Astrocyte (in vitro differentiated cells and primary cell): Measurements from ENCODE around the gene CBFB. TPM values are rescaled to one million over a fixed set of nuclear protein-coding genes. Genes with fewer than 3 reads are reported as not detected.

Experiments used
- DNase-seq: peaks from one replicate; pipeline ENCODE4 v3.0.0-alpha.2; 2010; ENCODE audit warnings: low read depth
- FAIRE-seq: peaks from 2 replicates; lab custom pipeline; 2011; peaks lifted over from hg19 to GRCh38; lab: Jason Lieb, UNC
- H2AFZ ChIP-seq: 2 replicates; pipeline ENCODE4 v1.6.0; 2012; ENCODE audit warnings: low read depth, low read length, inconsistent platforms
- H3K27ac ChIP-seq: 2 replicates; pipeline ENCODE4 v1.5.1; 2011; ENCODE audit warnings: low read depth, low read length, inconsistent platforms
- H3K27me3 ChIP-seq: 2 replicates; pipeline ENCODE4 v1.6.0; 2011; ENCODE audit warnings: low read length, inconsistent platforms; ENCODE audit not compliant: insufficient read depth
- H3K36me3 ChIP-seq: 2 replicates; pipeline ENCODE4 v1.5.1; 2011; ENCODE audit warnings: low read length, inconsistent platforms; ENCODE audit not compliant: insufficient read depth
- H3K4me1 ChIP-seq: 2 replicates; pipeline ENCODE4 v1.5.1; 2011; ENCODE audit warnings: low read length, inconsistent platforms; ENCODE audit not compliant: insufficient read depth
- H3K4me2 ChIP-seq: 2 replicates; pipeline ENCODE4 v1.6.0; 2012; ENCODE audit warnings: low read length, inconsistent platforms
- H3K4me3 ChIP-seq: 2 replicates; pipeline ENCODE4 v1.5.1; 2011; ENCODE audit warnings: low read depth, mild to moderate bottlenecking, low read length, inconsistent platforms; ENCODE audit not compliant: insufficient read depth
- H3K79me2 ChIP-seq: 2 replicates; pipeline ENCODE4 v1.6.0; 2012; ENCODE audit warnings: mild to moderate bottlenecking, low read length, inconsistent platforms; ENCODE audit not compliant: insufficient read depth
- H3K9ac ChIP-seq: 2 replicates; pipeline ENCODE4 v1.6.0; 2012; ENCODE audit warnings: mild to moderate bottlenecking, low read length, inconsistent platforms
- H3K9me3 ChIP-seq: 2 replicates; pipeline ENCODE4 v1.5.1; 2012; ENCODE audit warnings: low read depth, mild to moderate bottlenecking, low read length, inconsistent platforms; ENCODE audit not compliant: insufficient read depth
- H4K20me1 ChIP-seq: 2 replicates; pipeline ENCODE4 v1.6.0; 2012; ENCODE audit warnings: low read length, inconsistent platforms; ENCODE audit not compliant: insufficient read depth
- H3K27ac Mint-ChIP-seq: one replicate; pipeline ENCODE4 v1.8.0; 2021; ENCODE audit warnings: mild to moderate bottlenecking, mixed read lengths; ENCODE audit not compliant: unreplicated experiment
- H3K27me3 Mint-ChIP-seq: one replicate; pipeline ENCODE4 v1.8.0; 2021; ENCODE audit warnings: low read depth, mixed read lengths; ENCODE audit not compliant: unreplicated experiment
- H3K36me3 Mint-ChIP-seq: one replicate; pipeline ENCODE4 v1.8.0; 2021; ENCODE audit warnings: low read depth, mixed read lengths; ENCODE audit not compliant: unreplicated experiment
- H3K4me1 Mint-ChIP-seq: one replicate; pipeline ENCODE4 v1.8.0; 2021; ENCODE audit warnings: low read depth, mixed read lengths; ENCODE audit not compliant: unreplicated experiment
- H3K4me3 Mint-ChIP-seq: one replicate; pipeline ENCODE4 v1.8.0; 2021; ENCODE audit warnings: mild to moderate bottlenecking, moderate library complexity, mixed read lengths; ENCODE audit not compliant: unreplicated experiment
- H3K9me3 Mint-ChIP-seq: one replicate; pipeline ENCODE4 v1.8.0; 2021; ENCODE audit warnings: mild to moderate bottlenecking, mixed read lengths; ENCODE audit not compliant: unreplicated experiment
- EZH2 ChIP-seq: IDR thresholded peaks from 2 replicates; pipeline ENCODE4 v1.6.1; 2012; ENCODE audit warnings: mild to moderate bottlenecking, low read length, inconsistent platforms; ENCODE audit not compliant: insufficient read depth
- total RNA-seq: library from RNA; stranded (reverse); gene quantifications from 2 replicates; pipeline ENCODE4 v1.2.1, GENCODE V29; 2021
- TF ChIP-seq, protein P1 (sequence below): IDR thresholded peaks from 2 replicates; pipeline ENCODE4 v1.5.1; 2011; ENCODE audit warnings: low read depth, mild to moderate bottlenecking, inconsistent platforms, low read length, moderate library complexity; ENCODE audit not compliant: insufficient read depth

The CBFB gene
- total RNA-seq, 1 donor from 2014 or later: 104 TPM

DNA sequence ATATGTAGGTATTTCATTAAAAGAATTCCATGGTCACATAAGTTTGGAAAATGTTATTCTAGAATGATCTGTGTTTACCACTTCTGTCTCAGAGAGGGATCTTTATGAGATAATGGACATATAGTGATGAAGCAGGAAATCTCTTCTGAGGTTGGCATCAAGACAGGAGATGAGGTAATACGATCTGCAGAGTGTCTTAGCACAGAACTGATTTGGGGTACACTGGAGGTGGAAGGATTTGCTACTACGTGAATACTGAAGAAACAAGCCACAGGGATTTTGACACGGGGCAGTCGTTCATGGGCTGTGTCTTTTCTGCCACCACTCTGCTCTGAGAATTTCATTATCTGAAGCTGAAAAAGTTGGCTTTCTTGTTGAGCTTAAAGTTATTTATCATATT lies 5.5 kb downstream of the CBFB start:
- H3K4me1 Mint-ChIP-seq: peaks cover 14% of the 10 kb centered on the region
- peaks cover 17% of the 10 kb centered on the region for H3K36me3 ChIP-seq

DNA sequence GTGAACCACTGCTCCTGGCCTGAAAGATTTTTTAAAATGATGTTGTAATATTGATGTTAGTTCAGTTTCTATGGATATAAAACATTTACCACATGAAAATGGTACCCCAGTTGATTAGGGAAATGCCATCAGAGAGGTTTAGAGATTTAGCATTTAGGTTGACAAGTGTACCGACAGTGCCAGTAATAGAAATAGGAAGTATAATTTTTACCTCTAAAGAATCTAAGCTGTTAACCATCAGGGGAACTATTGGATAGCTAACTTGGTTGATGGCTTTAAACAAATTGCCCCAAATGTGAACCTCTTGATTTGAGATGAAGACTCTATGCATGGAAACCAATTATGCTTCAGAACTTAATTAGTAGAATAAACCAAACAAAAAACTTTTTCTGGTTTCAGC lies 6.4 kb downstream of the CBFB start:
- no peak overlapping the region for H2AFZ ChIP-seq
- peaks cover 70% of the 10 kb centered on the region for H4K20me1 ChIP-seq
- Mint-ChIP-seq H3K36me3 (peaks cover 6% of the 10 kb centered on the region), H3K4me1 (peaks cover 14% of the 10 kb centered on the region), H3K9me3 (no peaks in the 10 kb centered on the region), H3K27me3 (no peaks in the 10 kb centered on the region), H3K27ac (no peak overlapping the region), H3K4me3 (no peak overlapping the region)
- DNase-seq (no peak), FAIRE-seq (no peak)
- no peak overlapping the region for H3K9ac ChIP-seq
- H3K36me3 ChIP-seq: peaks cover 23% of the 10 kb centered on the region
- H3K4me1 ChIP-seq: peaks cover 16% of the 10 kb centered on the region
- no peaks in the 10 kb centered on the region for H3K9me3 ChIP-seq
- no peak overlapping the region for H3K27ac ChIP-seq
- no peak overlapping the region for H3K4me2 ChIP-seq
- H3K27me3 ChIP-seq: no peaks in the 10 kb centered on the region
- no peak overlapping the region for H3K4me3 ChIP-seq
- peaks cover 99% of the 10 kb centered on the region for H3K79me2 ChIP-seq
- TF ChIP-seq, protein P1, sequence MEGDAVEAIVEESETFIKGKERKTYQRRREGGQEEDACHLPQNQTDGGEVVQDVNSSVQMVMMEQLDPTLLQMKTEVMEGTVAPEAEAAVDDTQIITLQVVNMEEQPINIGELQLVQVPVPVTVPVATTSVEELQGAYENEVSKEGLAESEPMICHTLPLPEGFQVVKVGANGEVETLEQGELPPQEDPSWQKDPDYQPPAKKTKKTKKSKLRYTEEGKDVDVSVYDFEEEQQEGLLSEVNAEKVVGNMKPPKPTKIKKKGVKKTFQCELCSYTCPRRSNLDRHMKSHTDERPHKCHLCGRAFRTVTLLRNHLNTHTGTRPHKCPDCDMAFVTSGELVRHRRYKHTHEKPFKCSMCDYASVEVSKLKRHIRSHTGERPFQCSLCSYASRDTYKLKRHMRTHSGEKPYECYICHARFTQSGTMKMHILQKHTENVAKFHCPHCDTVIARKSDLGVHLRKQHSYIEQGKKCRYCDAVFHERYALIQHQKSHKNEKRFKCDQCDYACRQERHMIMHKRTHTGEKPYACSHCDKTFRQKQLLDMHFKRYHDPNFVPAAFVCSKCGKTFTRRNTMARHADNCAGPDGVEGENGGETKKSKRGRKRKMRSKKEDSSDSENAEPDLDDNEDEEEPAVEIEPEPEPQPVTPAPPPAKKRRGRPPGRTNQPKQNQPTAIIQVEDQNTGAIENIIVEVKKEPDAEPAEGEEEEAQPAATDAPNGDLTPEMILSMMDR: no peak

More for the DNA sequence above, 5.5 kb downstream of the CBFB start:
- no peaks in the 10 kb centered on the region for H3K9me3 Mint-ChIP-seq
- peaks cover 6% of the 10 kb centered on the region for H3K36me3 Mint-ChIP-seq
- Histone ChIP-seq H3K9ac (no peak overlapping the region), H3K79me2 (peaks cover 99% of the 10 kb centered on the region), H3K4me1 (peaks cover 19% of the 10 kb centered on the region), H2AFZ (no peak overlapping the region), H3K4me2 (no peak overlapping the region), H3K4me3 (no peak overlapping the region), H4K20me1 (peaks cover 68% of the 10 kb centered on the region), H3K27me3 (no peaks in the 10 kb centered on the region), H3K27ac (no peak overlapping the region), H3K9me3 (no peaks in the 10 kb centered on the region)
- TF ChIP-seq, protein P1: no peak
- TF ChIP-seq EZH2: no peak
- no peaks in the 10 kb centered on the region for H3K27me3 Mint-ChIP-seq
- H3K27ac Mint-ChIP-seq: no peak overlapping the region
- FAIRE-seq: peak; percentile 23
- H3K4me3 Mint-ChIP-seq: no peak overlapping the region
- peak; percentile 36 for DNase-seq

DNA sequence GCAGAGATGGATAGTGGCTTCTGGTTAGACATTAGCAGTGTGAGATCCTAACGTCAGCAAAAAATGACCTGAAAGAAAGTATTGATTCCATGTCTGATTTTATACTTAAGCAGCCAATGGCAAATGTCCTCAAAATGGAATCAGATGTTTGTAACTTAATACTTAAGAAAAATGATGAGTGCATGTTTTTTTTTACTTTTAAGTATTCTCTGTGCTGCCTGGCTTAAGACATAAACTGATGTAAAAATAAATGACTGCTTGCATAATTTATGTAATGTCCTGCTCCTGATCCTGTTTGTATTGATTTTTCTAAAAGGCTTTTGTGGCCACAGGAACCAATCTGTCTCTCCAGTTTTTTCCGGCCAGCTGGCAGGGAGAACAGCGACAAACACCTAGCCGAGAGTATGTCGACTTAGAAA lies 7.4 kb downstream of the CBFB start:
- no peaks in the 10 kb centered on the region for H3K27me3 Mint-ChIP-seq
- no peak overlapping the region for H3K4me3 Mint-ChIP-seq
- H3K4me1 Mint-ChIP-seq: peaks cover 20% of the 10 kb centered on the region
- Histone ChIP-seq H3K4me3 (no peak overlapping the region), H3K9ac (no peak overlapping the region), H3K27ac (no peak overlapping the region), H2AFZ (no peak overlapping the region), H3K36me3 (peaks cover 20% of the 10 kb centered on the region), H3K79me2 (peaks cover 99% of the 10 kb centered on the region), H3K4me1 (peaks cover 13% of the 10 kb centered on the region), H3K9me3 (no peaks in the 10 kb centered on the region), H4K20me1 (peaks cover 70% of the 10 kb centered on the region), H3K4me2 (no peak overlapping the region), H3K27me3 (no peaks in the 10 kb centered on the region)
- no peak for FAIRE-seq
- no peaks in the 10 kb centered on the region for H3K9me3 Mint-ChIP-seq
- DNase-seq: no peak
- H3K36me3 Mint-ChIP-seq: peaks cover 6% of the 10 kb centered on the region
- H3K27ac Mint-ChIP-seq: no peak overlapping the region
- TF ChIP-seq, protein P1: no peak
- no peak for TF ChIP-seq EZH2
